ENCODE results near the gene CREB5. TPM values are rescaled to one million over a fixed set of nuclear protein-coding genes. Genes with fewer than 3 reads are reported as not detected.

The CREB5 gene
- total RNA-seq, 1 donor from 2014 or later: 25.7 TPM

DNA sequence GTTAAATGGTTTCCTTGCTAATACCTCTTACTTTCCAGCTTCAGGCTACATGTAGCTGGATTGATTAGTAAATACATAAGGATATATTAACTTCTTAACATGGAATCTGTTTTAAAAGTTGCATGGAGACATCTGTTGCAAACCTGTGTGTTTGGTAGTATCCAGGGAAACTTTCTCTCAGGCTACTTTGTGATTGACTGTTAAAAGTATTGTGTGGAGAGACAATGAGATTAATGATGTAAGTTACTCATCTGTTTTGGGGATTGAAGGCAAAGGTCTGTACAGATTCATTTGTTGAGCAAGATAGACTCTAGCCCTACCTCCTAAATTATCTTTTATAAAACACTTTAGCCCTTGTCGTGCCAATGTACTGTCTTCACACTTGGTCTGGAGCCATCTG, 6.6 kb downstream of the CREB5 start:
- TF ChIP-seq, protein P1, sequence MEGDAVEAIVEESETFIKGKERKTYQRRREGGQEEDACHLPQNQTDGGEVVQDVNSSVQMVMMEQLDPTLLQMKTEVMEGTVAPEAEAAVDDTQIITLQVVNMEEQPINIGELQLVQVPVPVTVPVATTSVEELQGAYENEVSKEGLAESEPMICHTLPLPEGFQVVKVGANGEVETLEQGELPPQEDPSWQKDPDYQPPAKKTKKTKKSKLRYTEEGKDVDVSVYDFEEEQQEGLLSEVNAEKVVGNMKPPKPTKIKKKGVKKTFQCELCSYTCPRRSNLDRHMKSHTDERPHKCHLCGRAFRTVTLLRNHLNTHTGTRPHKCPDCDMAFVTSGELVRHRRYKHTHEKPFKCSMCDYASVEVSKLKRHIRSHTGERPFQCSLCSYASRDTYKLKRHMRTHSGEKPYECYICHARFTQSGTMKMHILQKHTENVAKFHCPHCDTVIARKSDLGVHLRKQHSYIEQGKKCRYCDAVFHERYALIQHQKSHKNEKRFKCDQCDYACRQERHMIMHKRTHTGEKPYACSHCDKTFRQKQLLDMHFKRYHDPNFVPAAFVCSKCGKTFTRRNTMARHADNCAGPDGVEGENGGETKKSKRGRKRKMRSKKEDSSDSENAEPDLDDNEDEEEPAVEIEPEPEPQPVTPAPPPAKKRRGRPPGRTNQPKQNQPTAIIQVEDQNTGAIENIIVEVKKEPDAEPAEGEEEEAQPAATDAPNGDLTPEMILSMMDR (conservative IDR thresholded peaks at IDR 0.05; ENCODE audit: low read depth, low read length): no peak
- no peak overlapping the region for H3K4me3 ChIP-seq (ENCODE audit: low read depth, low read length)
- no peak for DNase-seq (ENCODE audit: low read depth)

DNA sequence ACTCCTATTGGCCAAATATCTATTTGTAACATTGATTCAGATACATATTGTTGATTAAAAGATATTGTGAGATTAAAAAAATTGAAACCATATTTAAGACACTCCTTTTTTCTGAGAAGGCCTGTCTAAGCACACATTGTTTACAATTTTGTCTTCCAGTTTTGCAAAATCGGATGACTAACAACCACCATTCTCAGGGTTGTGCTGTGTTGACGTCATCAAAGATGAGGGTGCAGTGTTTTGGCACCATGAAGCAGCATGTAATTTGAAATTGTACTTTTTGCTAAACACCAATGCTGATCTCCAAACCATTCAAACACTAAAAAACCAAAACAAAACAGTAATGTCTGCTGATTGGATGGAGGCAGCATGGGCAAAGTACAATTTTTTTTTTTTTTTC, 7.4 kb downstream of the CREB5 start:
- H3K4me3 ChIP-seq (ENCODE audit: low read depth, low read length): no peak overlapping the region

DNA sequence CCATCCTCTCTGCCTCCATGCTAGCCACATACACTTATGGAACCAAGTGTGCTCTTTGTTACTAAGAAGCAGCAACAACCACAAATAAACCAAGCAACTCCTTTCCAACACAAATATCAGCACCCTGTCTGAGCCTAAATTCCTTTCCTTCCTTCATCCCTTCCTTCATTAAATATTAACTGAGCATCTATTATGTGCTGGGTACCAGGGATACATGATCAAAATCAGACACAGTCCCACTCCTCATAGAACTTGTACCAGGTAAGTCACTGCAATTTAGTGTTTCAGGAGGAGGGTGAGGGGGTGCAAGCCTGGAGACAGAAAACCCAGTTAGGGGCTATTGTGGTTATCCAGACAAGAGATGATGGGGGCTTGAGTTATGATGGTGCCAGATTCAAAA, 10.8 kb downstream of the CREB5 start:
- H3K4me3 ChIP-seq (ENCODE audit: low read depth, low read length): no peak overlapping the region
- TF ChIP-seq, protein P1 (conservative IDR thresholded peaks at IDR 0.05; ENCODE audit: low read depth, low read length): no peak
- no peak for DNase-seq (ENCODE audit: low read depth)

More for the DNA sequence above, 7.4 kb downstream of the CREB5 start:
- TF ChIP-seq, protein P1 (conservative IDR thresholded peaks at IDR 0.05; ENCODE audit: low read depth, low read length): no peak
- no peak for DNase-seq (ENCODE audit: low read depth)

DNA sequence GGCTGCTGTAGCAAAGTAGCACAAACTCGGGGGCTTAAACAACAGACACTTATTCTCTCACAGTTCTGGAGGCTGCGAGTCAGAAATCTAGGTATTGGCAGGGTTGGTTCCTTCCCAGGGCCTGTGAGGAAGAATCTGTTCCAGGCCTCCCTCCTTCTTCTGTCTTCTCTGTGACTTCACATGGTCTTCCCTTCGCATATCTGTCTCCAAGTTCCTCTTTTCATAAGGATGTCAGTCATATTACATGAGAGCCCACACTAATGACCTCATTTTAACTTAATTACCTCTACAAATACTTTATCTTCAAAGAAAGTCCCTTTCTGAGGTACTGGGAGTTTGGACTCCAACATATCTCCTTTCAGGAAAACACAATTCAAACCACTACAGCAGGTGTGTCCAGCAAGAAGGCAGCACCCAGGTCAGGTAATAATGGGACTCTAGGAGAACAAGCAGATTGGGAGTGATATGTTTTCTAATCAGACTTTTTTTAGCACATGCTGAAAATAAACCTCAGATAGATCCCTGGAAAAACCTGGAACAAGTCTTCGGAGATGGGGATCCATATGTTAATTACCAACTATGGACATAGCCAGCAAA, 11.7 kb downstream of the CREB5 start:
- DNase-seq (ENCODE audit: low read depth): no peak
- TF ChIP-seq, protein P1 (conservative IDR thresholded peaks at IDR 0.05; ENCODE audit: low read depth, low read length): no peak
- no peak overlapping the region for H3K4me3 ChIP-seq (ENCODE audit: low read depth, low read length)

DNA sequence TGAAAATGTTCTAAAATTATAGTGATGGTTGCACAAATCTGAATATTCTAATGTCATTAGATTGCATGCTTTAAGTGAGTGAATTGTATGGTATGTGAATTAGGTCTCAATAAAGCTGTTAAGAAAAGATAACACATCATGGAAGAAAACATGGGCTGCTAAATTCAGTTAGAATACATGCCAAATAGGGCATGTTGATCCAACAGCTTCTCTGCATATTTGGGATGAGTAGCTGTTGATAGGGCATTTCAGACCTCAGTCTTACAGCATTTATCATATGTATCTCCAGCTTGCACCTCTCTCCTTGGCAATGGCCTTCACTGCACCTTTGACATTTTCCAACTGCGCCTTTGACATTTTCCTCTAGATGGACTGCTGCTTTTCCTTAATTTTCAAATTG, 13.2 kb downstream of the CREB5 start:
- no peak overlapping the region for H3K4me3 ChIP-seq (ENCODE audit: low read depth, low read length)
- no peak for DNase-seq (ENCODE audit: low read depth)
- TF ChIP-seq, protein P1 (conservative IDR thresholded peaks at IDR 0.05; ENCODE audit: low read depth, low read length): no peak

DNA sequence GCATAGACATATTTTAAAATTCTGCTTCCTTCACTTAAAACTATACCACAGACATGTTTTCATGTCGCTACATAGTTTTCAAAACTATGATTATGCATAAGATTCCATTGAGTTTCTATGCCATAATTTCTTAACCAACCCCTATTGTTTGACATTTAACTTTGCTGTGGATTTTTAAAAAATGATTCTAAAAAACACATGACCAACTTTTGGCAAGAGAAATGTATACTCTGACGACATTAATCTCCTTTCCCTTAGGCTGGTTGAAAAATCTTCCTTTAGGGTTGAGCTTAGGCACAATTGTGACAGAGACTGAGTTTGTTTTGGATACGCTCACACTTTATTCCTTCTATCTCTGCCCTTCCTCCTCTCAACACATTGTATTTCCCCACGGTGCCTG, 14.9 kb downstream of the CREB5 start:
- no peak overlapping the region for H3K4me3 ChIP-seq (ENCODE audit: low read depth, low read length)
- TF ChIP-seq, protein P1 (conservative IDR thresholded peaks at IDR 0.05; ENCODE audit: low read depth, low read length): no peak

DNA sequence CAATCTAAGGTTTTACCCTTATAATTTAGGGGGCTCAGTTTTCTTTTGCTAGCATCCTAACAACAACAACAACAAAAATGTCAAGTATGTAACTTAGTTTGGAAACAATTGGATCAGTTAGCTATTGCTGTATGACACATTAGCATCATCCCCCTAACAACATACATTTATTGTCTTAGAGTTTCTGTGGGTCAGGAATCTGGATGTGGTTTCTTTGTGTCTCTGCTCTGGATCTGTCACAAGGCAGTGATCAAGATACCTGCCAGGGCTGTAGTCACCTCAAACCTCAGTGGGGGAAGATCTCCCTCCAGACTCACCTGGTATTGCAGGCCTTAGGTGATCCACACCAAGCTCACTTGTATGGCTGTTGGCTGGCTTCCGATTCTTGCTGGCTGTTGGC, 18.3 kb downstream of the CREB5 start:
- TF ChIP-seq, protein P1 (conservative IDR thresholded peaks at IDR 0.05; ENCODE audit: low read depth, low read length): no peak
- H3K4me3 ChIP-seq (ENCODE audit: low read depth, low read length): no peak overlapping the region
- no peak for DNase-seq (ENCODE audit: low read depth)

More for the DNA sequence above, 14.9 kb downstream of the CREB5 start:
- no peak for DNase-seq (ENCODE audit: low read depth)
